Right lobe of liver (tissue), 6 donors: ENCODE results near the gene GRIK1. TPM values are rescaled to one million over a fixed set of nuclear protein-coding genes. Genes with fewer than 3 reads are reported as not detected.

Experiments
- ATAC-seq, 4 donors: fragments of 200-7000 bp; cut with Tn5 transposase; one replicate each; pipeline ENCODE4 v1.9.1; 2020; ENCODE audit warnings: mild to moderate bottlenecking in 4 of 4, moderate library complexity in 4 of 4
- DNase-seq, 3 donors: peaks; one replicate each; pipeline ENCODE4 v3.0.0-alpha.2; 2020
- H3K27ac ChIP-seq, 3 donors: fragments of 200-600 bp; one replicate each; pipeline ENCODE4 v1.8.0; 2022
- H3K27me3 ChIP-seq, 2 donors: fragments of 200-600 bp; one replicate each; pipeline ENCODE4 v1.8.0; 2022
- H3K36me3 ChIP-seq, 4 donors: fragments of 200-600 bp; sonication (generic) in 1 of 4; one replicate each; pipeline versions ENCODE4 v1.5.1 to v1.8.0; 2017 to 2022; ENCODE audit warnings: control low read depth in 1 of 4
- H3K4me1 ChIP-seq, 4 donors: fragments of 200-600 bp; sonication (generic) in 1 of 4; one replicate each; pipeline versions ENCODE4 v1.5.1 to v1.8.0; 2017 to 2022; ENCODE audit warnings: control low read depth in 1 of 4
- H3K4me3 ChIP-seq, 3 donors: fragments of 200-600 bp; one replicate each; pipeline ENCODE4 v1.8.0; 2022
- H3K9me3 ChIP-seq, 4 donors: fragments of 200-600 bp; sonication (generic) in 1 of 4; one replicate each; pipeline versions ENCODE4 v1.5.1 to v1.8.0; 2017 to 2022; ENCODE audit warnings: control low read depth in 1 of 4
- CTCF ChIP-seq, 4 donors: fragments of 200-600 bp in 3 of 4; fragments of 450-650 bp in 1 of 4; IDR thresholded peaks; one replicate each; pipeline versions ENCODE4 v1.5.1 to v1.8.0; 2016 to 2022; ENCODE audit warnings: antibody characterized with exemption in 4 of 4, mild to moderate bottlenecking in 2 of 4
- POLR2A ChIP-seq: fragments of 450-650 bp; IDR thresholded peaks from one replicate; pipeline ENCODE4 v1.6.1; 2017; ENCODE audit warnings: antibody characterized with exemption, mild to moderate bottlenecking
- WGBS: methylation state at CpG from one replicate; pipeline ENCODE4 v1.1.6; 2018; ENCODE audit warnings: low coverage, low lambda C conversion rate; ENCODE audit not compliant: insufficient coverage; ENCODE audit errors: missing lambda C conversion rate; 5-methylcytosine and 5-hydroxymethylcytosine counted together
- intact Hi-C, 2 donors: fragments of 100-400 bp; cut with DNase I; formaldehyde crosslinking; loops; one replicate each; pipeline versions ENCODE4 v1.11.2 to v1.14.1; 2022
- total RNA-seq, 6 experiments: library from RNA; depleted of rRNA in 2 of 6; stranded (reverse); fragments of >200 nt in 2 of 6; fragmentation: NEBNext Ultra II Directional in 3 of 6; extraction: Animal tissue kit (Norgen Biotek cat#: 25700) in 3 of 6; gene quantifications; one replicate each; pipeline versions ENCODE4 v1.1.0 to v1.2.4, GENCODE V29; 2016 to 2023
- donor health status: DM: no; HTN: yes; CAD: no.
- donor health status: DM: no; HTN: no; CAD: no.
- donor health status: DM: no; HTN: no; CAD: no.
- donor health status: DM: no; HTN: yes; CAD: no.
- donor health status: DM: no; HTN: yes; CAD: no.

GRIK1 gene
- total RNA-seq, 6 experiments from 2014 or later, result not detected

- intact Hi-C loops, result no loop called here
Observed at GRCh38 chr21:29661672-29662442, 277.9 kb downstream of the GRIK1 start.

GRCh38 chr21:29660047-29660720, 279.6 kb downstream of the GRIK1 start:
- Histone ChIP-seq H3K9me3 (no peaks in the 10 kb centered on the region), H3K27me3 (no peaks in the 10 kb centered on the region), H3K36me3 (no peaks in the 10 kb centered on the region), H3K4me1 (no peaks in the 10 kb centered on the region), H3K27ac (no peak overlapping the region), H3K4me3 (no peak overlapping the region)
- 69% methylated on average over 2 of the region's 2 CpGs for WGBS
- no peak for TF ChIP-seq POLR2A
- TF ChIP-seq CTCF (IDR thresholded peaks at IDR 0.05), result no peak
- ATAC-seq (no peak), DNase-seq (no peak)
- intact Hi-C loops, result no loop called here

More at GRCh38 chr21:29661672-29662442, 277.9 kb downstream of the GRIK1 start:
- Histone ChIP-seq H3K27me3 (no peaks in the 10 kb centered on the region), H3K4me1 (no peaks in the 10 kb centered on the region), H3K36me3 (no peaks in the 10 kb centered on the region), H3K9me3 (no peaks in the 10 kb centered on the region), H3K4me3 (no peak overlapping the region), H3K27ac (no peak overlapping the region)
- 69% methylated on average over 3 of the region's 3 CpGs for WGBS
- no peak for ATAC-seq
- no peak for TF ChIP-seq CTCF (IDR thresholded peaks at IDR 0.05)
- TF ChIP-seq POLR2A, result no peak
- no peak for DNase-seq

- intact Hi-C loops, result no loop called here
- no peak overlapping the region for H3K27ac ChIP-seq
- no peak for TF ChIP-seq CTCF (IDR thresholded peaks at IDR 0.05)
- TF ChIP-seq POLR2A, result no peak
- ATAC-seq, result no peak
- H3K4me1 ChIP-seq, result no peaks in the 10 kb centered on the region
- H3K4me3 ChIP-seq, result no peak overlapping the region
- H3K9me3 ChIP-seq, result no peaks in the 10 kb centered on the region
- WGBS, result 47% methylated on average over 1 of the region's 1 CpG
- no peaks in the 10 kb centered on the region for H3K36me3 ChIP-seq
- no peaks in the 10 kb centered on the region for H3K27me3 ChIP-seq
- DNase-seq, result no peak
Observed at GRCh38 chr21:29658934-29659203, 280.9 kb downstream of the GRIK1 start.

- intact Hi-C loops, result no loop called here
- H3K4me1 ChIP-seq, result no peaks in the 10 kb centered on the region
- no peak overlapping the region for H3K4me3 ChIP-seq
- WGBS, result 87% methylated on average over 10 of the region's 10 CpGs
- H3K27me3 ChIP-seq, result no peaks in the 10 kb centered on the region
- H3K36me3 ChIP-seq, result no peaks in the 10 kb centered on the region
- no peak for DNase-seq
- ATAC-seq, result no peak
- TF ChIP-seq CTCF (IDR thresholded peaks at IDR 0.05), result no peak
- TF ChIP-seq POLR2A, result no peak
- no peak overlapping the region for H3K27ac ChIP-seq
- no peaks in the 10 kb centered on the region for H3K9me3 ChIP-seq
Observed at GRCh38 chr21:29658177-29658933, 281.4 kb downstream of the GRIK1 start.
